Fibroblast of mammary gland (primary cell): ENCODE data around the gene SLC26A8.

Source experiments
- DNase-seq: peaks from one replicate; pipeline ENCODE4 v3.0.0-alpha.2; 2010; ENCODE audit warnings: low read depth
- H3K4me3 ChIP-seq: 2 replicates; pipeline ENCODE4 v1.5.1; 2011; ENCODE audit warnings: low read depth, mild to moderate bottlenecking, low read length, moderate library complexity; ENCODE audit not compliant: control insufficient read depth
- CTCF ChIP-seq: conservative IDR thresholded peaks from 2 replicates; pipeline ENCODE4 v1.5.1; 2011; ENCODE audit warnings: low read depth, low read length, inconsistent platforms; ENCODE audit not compliant: control insufficient read depth, insufficient read depth

The SLC26A8 gene

GRCh38 chr6:36064770-36065396 is 40.4 kb upstream of the SLC26A8 start:
- TF ChIP-seq CTCF, result no peak
- no peak overlapping the region for H3K4me3 ChIP-seq

GRCh38 chr6:36063318-36064060 is 39.0 kb upstream of the SLC26A8 start:
- no peak for TF ChIP-seq CTCF
- H3K4me3 ChIP-seq, result no peak overlapping the region
- DNase-seq, result no peak

More at GRCh38 chr6:36064770-36065396, 40.4 kb upstream of the SLC26A8 start:
- DNase-seq, result no peak

GRCh38 chr6:36062247-36062646 is 37.8 kb upstream of the SLC26A8 start:
- no peak for TF ChIP-seq CTCF
- no peak overlapping the region for H3K4me3 ChIP-seq
- DNase-seq, result no peak

- TF ChIP-seq CTCF, result no peak
- H3K4me3 ChIP-seq, result no peak overlapping the region
- no peak for DNase-seq
Observed at GRCh38 chr6:36061236-36061635, 36.8 kb upstream of the SLC26A8 start.

- no peak overlapping the region for H3K4me3 ChIP-seq
- no peak for TF ChIP-seq CTCF
- no peak for DNase-seq
Observed at GRCh38 chr6:36056178-36056577, 31.7 kb upstream of the SLC26A8 start.

- H3K4me3 ChIP-seq, result no peak overlapping the region
- no peak for TF ChIP-seq CTCF
- no peak for DNase-seq
Observed at GRCh38 chr6:36054956-36055355, 30.5 kb upstream of the SLC26A8 start.

- H3K4me3 ChIP-seq, result no peak overlapping the region
- DNase-seq, result no peak
- no peak for TF ChIP-seq CTCF
Observed at GRCh38 chr6:36054415-36054814, 30.0 kb upstream of the SLC26A8 start.
